Anterior cingulate cortex (tissue), 58 donors: ENCODE measurements around the gene LAMP1.
"Not testable (repeated sequence)": the region's sequence is repeated elsewhere in the genome, so short reads cannot be mapped to it uniquely, and the experiment has no call there.

Experiments
- DNase-seq, 58 donors: peaks; one replicate each; lab custom pipeline; 2025; lab: John Stamatoyannopoulos, UW

Gene LAMP1

DNA sequence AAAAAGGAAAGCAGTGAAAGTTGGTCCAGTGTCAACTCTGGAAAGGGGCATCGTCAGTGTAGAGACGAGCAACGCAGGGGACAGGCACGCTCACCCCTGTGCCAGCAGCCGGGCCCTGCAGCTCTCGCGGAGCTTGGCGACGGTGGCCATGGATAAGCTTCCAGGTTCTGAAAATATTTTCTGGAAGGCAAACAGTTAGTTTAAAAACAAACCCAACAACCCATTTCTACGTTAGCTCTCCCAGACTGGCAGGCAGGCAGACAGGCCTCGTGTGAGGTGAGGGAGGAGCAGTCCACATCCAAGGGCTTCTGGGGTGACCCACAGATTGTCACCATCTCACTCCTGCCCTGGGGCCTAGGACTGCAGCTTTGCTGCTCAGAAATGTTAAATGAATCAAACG lies 27.4 kb downstream of the LAMP1 start:
- DNase-seq, result peak in 7 of 58 donors; percentile 7 to 37 (median 11)

GRCh38 chr13:113325779-113326178 lies 28.7 kb downstream of the LAMP1 start:
- DNase-seq, result no peak

DNA sequence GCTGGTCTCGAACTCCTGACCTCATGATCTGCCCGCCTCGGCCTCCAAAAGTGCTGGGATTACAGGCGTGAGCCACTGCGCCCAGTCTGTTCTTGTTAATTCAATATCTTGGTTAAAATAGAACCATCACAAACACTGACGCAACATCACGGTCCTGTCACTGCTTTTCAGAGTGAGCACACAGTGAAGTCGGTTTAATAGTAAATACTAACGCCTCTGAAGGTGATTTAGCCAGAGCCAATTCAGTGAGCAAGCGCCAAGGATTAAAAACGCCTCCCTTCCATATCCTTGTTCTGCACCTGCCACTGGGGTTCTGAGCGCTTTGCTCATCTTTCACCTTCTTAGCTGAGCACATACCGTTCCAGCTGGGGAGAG lies 30.3 kb downstream of the LAMP1 start:
- peak in 1 of 58 donors; percentile 12 for DNase-seq

DNA sequence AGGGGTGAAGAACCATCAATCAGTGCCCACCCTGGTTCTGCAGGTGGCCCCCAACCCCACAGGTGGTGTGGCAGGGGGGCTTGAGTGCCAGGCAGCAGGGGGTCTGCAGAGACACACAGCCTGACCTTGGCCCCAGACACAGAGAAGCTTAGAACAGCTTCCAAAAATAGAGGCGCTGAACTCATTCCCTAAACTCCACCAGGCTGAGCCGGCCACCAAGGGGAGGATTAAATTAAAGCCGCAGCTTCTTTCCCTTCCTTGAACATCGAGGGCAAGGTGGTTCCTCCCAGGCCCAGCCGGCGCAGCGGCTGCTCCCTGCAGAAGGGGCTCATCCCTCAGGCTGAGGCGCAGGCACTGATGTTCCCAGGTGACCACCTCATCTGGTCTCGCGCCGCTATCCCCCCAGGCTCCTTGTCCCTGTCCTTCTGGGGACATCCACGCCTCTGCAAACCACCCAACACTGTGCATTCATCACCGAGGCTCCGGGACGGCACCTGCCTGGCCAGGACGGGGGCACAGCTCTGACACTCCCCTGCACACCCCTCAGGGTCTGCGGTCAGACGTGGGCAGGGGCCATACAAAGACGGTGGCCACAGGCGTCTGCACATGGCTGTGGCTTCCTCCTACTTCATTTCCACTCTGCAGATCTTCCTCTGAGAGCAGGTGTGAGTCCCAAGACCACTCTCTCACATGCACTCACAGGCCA lies 30.9 kb downstream of the LAMP1 start:
- DNase-seq, result no peak

DNA sequence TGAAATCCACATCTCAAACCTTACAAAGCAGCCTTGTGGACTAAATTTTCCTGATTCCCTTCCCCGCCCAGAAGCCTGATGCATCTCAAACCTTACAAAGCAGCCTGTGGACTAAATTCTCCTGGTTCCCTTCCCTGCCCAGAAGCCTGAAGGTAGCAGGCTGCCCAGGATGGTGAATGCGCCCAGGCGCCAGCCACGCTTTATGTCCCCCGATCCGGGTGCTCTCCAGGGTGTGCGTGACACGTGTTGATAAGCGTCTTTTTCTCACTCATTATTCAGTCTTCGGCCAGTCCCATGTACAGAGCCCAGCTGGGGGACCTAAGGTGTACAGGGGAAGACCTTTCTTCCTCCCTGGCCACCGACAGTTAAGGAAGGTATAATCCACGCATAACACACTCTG lies 31.8 kb downstream of the LAMP1 start:
- DNase-seq, result no peak

DNA sequence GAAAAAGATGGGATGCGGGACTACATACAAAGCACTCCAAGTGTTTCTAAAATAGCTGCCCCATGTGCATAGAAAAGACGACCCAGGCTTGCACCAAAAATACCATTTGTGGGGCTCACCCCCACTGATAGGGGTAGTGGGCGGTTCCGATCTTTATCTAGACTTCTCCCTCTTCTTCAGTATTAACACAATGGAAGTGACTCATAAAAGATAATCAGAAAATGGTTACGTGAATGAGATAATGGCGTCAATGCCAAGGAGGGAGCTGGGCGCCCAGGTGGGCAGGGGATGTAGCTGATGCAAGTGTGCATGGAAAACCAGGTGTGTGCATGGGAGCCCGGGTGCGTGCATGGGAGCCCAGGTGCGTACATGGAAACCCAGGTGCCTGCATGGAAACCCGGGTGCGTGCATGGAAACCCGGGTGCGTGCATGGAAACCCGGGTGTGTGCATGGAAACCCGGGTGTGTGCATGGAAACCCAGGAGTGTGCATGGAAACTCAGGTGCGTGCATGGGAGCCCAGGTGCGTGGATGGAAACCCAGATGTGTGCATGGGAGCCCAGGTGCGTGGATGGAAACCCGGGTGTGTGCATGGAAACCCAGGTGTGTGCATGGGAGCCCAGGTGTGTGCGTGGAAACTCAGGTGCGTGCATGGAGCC lies 32.7 kb downstream of the LAMP1 start:
- DNase-seq, result peak in 1 of 58 donors; percentile 12

- DNase-seq, result no peak
Observed at GRCh38 chr13:113332615-113333014, 35.6 kb downstream of the LAMP1 start.

- DNase-seq, result no peak
Observed at GRCh38 chr13:113333076-113333475, 36.0 kb downstream of the LAMP1 start.

GRCh38 chr13:113337556-113337955 lies 40.5 kb downstream of the LAMP1 start:
- no peak for DNase-seq

DNA sequence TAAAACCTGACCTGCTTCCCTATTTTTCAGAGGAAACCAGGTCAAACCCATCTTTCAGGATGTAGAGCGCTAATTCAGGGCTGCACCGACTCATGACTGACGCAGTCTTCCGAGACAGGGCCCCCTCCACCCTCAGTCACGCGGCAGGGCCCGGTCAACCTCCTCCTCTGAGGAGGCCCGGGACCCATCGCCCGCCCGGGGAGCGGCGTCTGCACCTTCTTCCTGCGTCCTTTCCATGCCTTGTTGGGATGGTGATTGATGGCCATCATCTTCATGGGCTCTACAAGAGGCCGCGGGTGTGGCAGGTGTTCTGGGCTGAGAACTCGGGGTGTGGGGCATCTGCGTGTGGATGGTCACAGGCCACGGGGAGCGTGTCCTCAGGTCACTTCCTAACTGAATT lies 40.9 kb downstream of the LAMP1 start:
- DNase-seq, result no peak

- DNase-seq, result no peak
Observed at GRCh38 chr13:113338451-113338850, 41.4 kb downstream of the LAMP1 start.

DNA sequence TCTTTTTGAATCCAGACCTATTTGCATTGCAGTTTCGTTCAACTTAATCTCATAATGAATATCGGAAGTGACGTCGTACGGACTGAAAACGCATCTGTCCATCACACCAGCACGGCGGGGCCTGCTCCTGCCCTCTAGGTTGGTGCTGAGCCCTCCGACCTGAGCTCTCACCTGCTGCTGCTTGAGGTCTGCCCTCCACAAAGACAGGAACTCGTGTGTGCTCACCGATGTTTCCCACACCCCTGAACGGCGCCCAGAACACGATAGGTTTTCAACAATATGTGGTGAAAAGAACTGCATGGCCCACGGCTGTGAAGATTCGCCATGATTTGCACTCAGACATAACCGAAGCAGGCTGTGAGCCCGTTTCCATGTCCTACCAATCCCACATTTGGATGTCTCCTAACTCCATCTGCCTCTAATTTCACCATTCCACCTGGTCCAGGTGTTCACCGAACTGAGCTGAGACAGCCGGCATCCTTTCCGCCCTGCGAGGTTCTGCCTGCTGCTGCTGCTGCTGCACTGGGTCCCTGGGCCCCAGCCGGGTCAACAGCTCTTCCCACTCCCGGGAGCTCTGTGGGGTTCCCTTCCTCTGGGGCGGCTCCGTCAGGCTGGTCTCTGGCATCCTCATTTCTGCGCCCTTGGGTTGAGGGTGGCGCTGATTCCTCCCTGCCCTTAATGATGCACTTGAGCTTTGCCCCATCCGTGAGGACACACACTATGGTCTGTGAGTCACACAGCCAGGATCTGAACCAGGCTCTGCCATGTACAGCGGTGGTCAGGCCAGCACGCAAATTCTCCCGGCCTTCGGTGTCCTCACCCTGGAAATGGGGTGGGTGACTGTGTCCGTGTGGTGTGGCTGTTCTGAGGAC lies 46.0 kb downstream of the LAMP1 start:
- DNase-seq, result no peak

DNA sequence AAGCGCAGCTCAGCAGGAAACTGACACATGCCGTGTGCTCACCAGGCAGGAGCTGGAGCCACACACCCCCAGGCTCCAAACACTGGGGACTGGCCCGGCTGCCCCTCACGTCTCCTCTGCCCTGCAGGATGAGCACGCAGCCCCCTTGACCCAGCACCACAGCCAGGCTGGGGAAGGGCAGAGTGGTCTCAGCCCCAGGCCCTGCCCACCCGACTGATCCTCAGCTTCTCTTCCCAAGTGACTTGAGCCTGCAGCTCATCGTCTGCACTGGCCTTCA lies 46.6 kb downstream of the LAMP1 start:
- no peak for DNase-seq

- DNase-seq, result no peak
Observed at GRCh38 chr13:113345486-113345885, 48.4 kb downstream of the LAMP1 start.

DNA sequence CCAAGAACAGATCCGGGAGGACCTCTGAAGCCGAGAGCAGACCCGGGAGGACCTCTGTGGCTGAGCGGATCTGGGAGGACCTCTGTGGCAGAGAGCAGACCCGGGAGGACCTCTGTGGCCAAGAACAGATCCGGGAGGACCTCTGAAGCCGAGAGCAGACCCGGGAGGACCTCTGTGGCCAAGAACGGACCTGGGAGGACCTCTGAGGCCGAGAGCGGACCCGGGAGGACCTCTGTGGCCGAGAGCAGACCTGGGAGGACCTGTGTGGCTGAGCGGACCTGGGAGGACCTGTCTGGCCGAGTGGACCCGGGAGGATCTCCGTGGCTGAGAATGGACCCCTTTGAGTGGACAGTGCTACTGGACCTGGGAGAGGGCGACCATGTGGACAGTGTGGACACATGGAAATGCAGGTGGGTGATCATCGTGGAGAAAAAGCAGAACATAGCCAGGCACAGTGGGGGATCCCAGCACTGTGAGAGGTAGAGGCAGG lies 50.7 kb downstream of the LAMP1 start:
- not testable (repeated sequence) for DNase-seq

DNA sequence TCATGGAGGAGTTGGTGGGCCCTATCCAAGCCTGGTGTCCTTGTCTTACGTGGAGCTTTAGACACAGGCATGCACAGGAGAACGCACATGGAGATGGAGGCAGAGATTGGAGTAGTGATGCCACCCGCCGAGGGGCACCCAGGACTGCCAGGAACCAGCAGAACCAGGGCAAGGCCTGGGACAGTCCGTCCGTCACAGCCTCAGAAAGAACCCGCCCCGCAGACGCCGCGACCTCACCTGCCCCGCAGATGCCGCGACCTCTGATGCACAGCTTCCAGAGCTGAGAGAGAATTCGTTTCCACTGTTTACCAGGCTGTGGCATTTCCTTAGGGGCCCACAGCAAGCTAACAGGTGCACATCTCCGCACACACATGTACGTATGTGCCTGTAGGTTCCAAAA lies 51.6 kb downstream of the LAMP1 start:
- no peak for DNase-seq

DNA sequence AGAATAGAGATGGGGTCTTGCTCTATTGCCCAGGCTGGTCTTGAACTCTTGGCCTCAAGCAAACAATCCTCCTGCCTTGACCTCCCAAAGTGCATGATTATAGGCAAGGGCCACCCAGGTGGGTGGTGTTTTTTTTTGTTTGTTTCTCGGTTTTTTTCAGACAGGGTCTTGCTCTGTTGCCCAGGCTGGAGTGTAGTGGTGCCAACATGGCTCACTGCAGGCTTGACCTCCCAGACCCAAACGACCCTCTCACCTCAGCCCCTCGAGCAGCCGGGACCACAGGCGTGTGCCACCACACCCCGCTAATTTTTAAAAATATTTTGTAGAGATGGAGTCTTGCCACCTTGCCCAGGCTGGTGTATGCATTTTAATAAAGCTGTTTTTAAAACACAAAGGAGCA lies 52.0 kb downstream of the LAMP1 start:
- DNase-seq, result no peak

- DNase-seq, result no peak
Observed at GRCh38 chr13:113349491-113349890, 52.5 kb downstream of the LAMP1 start.

- no peak for DNase-seq
Observed at GRCh38 chr13:113350065-113350937, 53.3 kb downstream of the LAMP1 start.

GRCh38 chr13:113350938-113351335 lies 53.9 kb downstream of the LAMP1 start:
- no peak for DNase-seq
